Fibroblast of the aortic adventitia (primary cell): Measurements from ENCODE around the gene JUP. TPM values are rescaled to one million over a fixed set of nuclear protein-coding genes. Genes with fewer than 3 reads are reported as not detected.
"Not testable (repeated sequence)": the region's sequence is repeated elsewhere in the genome, so short reads cannot be mapped to it uniquely, and the experiment has no call there.

Experiments
- DNase-seq: peaks from one replicate; pipeline ENCODE4 v3.0.0-alpha.2; 2010; ENCODE audit warnings: low read depth
- H3K4me3 ChIP-seq: 2 replicates; pipeline ENCODE4 v1.5.1; 2011; ENCODE audit warnings: low read depth, mild to moderate bottlenecking, control low read depth, low read length, moderate library complexity
- total RNA-seq: library from RNA; depleted of rRNA; stranded (reverse); fragments of >200 nt; gene quantifications from 2 replicates; pipeline ENCODE4 v1.2.3, GENCODE V29; 2012; ENCODE audit warnings: low replicate concordance
- TF ChIP-seq, protein P1 (sequence below): IDR thresholded peaks from 2 replicates; pipeline ENCODE4 v1.5.1; 2011; ENCODE audit warnings: mild to moderate bottlenecking, low read length, control low read depth, inconsistent platforms; ENCODE audit not compliant: insufficient read depth

The JUP gene
- total RNA-seq, 1 donor = 8.9 TPM

- TF ChIP-seq, protein P1, sequence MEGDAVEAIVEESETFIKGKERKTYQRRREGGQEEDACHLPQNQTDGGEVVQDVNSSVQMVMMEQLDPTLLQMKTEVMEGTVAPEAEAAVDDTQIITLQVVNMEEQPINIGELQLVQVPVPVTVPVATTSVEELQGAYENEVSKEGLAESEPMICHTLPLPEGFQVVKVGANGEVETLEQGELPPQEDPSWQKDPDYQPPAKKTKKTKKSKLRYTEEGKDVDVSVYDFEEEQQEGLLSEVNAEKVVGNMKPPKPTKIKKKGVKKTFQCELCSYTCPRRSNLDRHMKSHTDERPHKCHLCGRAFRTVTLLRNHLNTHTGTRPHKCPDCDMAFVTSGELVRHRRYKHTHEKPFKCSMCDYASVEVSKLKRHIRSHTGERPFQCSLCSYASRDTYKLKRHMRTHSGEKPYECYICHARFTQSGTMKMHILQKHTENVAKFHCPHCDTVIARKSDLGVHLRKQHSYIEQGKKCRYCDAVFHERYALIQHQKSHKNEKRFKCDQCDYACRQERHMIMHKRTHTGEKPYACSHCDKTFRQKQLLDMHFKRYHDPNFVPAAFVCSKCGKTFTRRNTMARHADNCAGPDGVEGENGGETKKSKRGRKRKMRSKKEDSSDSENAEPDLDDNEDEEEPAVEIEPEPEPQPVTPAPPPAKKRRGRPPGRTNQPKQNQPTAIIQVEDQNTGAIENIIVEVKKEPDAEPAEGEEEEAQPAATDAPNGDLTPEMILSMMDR = no peak
- peak; percentile 89 for DNase-seq
- no peak overlapping the region for H3K4me3 ChIP-seq
Observed at GRCh38 chr17:41777574-41778188, 8.8 kb downstream of the JUP start.

DNA sequence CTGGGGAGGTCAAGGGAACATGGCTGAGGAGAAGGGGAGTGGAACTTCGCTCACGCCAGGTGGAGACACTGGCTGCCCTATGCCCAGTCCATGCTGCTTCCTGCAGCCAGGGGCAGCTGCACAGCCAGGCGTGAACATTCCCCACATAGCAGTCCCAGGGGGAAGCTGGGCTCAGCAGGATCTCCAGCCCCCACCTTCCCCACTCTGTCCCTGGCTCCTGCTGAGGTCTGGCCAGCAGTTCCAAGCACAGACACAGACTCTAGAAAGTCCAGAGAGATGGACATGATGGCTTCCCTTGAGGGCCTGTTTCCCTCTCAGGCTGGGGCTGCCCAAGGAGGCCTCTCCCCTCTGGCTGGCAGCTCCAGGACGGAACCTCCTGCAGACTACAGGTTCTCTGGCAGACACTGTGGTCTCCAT, 9.3 kb downstream of the JUP start:
- no peak for DNase-seq
- TF ChIP-seq, protein P1 = peak; percentile 39
- H3K4me3 ChIP-seq = no peak overlapping the region

DNA sequence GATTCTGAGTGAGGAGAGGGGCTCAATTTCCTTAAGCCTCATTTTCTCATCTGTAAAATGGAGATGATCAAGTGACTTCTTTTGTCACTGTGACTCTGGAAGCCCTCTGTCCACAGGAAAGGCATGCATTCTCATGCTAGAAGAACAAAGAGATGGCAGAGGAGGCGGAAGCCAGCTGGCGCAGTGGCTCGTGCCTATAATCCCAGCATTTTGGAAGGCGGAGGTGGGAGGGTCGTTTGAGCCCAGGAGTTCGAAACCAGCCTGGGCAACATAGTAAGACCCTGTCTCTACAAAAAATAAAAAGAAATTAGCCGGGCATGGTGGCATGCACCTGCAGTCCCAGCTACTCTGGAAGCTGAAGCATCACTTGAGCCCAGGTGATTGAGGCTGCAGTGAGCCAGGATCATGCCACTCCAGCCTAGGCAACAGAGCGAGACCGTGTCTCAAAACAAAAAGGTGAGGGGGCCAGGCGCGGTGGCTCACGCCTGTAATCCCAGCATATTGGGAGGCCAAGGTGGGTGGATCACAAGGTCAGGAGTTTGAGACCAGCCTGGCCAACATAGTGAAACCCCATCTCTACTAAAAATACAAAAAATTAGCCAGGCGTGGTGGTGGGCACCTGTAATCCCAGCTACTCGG, 10.1 kb downstream of the JUP start:
- DNase-seq, H3K4me3 ChIP-seq: not testable (repeated sequence)

GRCh38 chr17:41775394-41776226, 10.9 kb downstream of the JUP start:
- TF ChIP-seq, protein P1 = no peak
- DNase-seq = no peak

DNA sequence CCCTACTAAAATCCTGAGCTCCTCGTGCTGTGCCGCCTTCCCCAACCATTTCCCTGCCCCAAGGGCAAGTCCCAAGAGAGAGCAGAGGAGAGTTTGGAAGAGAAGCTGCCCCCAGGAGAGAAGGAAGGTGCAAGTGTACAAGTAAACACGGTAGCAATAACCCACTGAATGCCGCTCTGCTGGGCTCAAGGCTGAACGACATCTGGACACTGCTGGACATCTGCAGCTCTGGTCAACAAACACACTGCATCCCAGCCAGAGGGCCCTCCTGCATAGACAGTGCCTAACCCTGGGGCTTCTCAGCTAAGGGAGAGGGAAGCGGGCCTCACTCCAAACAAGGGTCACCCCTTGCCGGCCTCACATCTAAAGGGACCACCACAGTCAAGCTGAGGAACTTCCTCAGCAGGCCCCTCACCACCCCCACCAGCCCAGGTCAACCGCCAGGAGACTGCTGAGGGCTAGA, 12.7 kb downstream of the JUP start:
- TF ChIP-seq, protein P1 = no peak
- DNase-seq = no peak
- no peak overlapping the region for H3K4me3 ChIP-seq

More at GRCh38 chr17:41775394-41776226, 10.9 kb downstream of the JUP start:
- H3K4me3 ChIP-seq = no peak overlapping the region

DNA sequence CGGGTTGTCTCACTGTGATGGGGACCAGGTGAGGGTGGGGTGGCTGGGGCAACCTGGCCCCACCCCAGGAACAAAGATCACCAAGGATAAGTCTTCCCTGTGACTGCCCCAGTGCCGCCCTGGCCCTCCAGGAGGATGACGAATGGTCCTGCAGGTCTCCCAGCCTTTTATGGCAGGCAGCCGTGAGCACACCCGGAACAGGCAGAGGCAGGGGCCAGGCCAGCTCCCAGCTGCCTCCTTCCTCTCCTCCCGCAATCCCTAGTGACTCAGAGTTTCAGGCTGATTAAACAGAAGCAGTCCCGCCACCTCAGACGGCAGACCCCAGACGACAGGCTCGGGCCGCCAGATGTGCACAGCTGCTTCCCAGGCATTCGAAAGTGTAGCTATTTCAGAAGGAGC, 13.3 kb downstream of the JUP start:
- H3K4me3 ChIP-seq = no peak overlapping the region
- peak; percentile 64 for DNase-seq
- TF ChIP-seq, protein P1 = no peak
